Measurements from ENCODE around the gene PLAAT3.
"Not testable (repeated sequence)": the region's sequence is repeated elsewhere in the genome, so short reads cannot be mapped to it uniquely, and the experiment has no call there.

The PLAAT3 gene

GRCh38 chr11:63609536-63609935, 4.7 kb downstream of the PLAAT3 start:
- DNase-seq (ENCODE audit: low read depth) = no peak

DNA sequence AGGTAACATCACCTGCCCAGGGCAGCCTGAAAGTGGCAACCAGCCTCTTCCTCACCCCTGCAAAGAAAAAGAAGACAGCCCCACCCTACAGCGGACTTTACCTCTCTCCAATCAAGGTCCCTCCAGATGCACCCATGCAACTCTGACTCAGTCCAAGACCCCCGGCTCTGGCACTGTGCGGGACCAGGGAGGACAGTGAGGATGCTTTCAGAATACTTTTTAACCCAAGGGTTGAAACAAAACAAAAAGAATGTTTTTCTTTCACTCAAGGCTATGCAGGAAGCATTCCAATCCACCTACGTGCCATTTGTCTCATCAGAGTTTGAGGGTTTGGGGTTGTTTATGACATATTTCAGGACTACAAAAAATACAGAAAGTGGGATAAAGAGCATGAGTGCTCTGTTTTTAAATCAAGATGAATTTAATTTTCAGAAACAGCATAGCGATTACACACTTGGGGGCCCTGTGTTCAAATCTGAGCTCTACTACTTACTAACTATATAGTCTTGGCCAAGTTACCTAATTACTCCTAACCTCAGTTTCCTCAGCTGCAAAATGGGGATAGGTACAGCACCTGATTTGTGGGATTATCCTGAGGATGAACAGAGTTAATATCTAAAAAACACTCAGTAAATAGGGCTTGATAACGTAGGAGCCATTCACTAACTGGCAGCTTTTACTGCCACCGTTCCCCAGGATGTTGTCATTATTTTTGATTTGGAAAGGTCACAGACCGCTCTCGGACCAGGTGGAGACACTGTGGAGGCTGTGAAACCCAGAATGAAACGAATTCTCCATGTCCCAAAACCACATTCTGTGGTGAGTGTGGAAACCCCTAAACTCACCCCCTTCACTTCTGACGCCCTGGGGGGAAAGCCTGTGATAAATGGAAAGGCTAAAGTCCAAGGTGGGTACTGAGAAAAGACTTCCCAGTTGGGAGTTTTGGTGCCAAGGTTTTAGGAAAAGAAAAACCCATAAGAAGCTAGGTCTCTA, 5.6 kb downstream of the PLAAT3 start:
- peak; percentile 87 for DNase-seq (ENCODE audit: low read depth)

DNA sequence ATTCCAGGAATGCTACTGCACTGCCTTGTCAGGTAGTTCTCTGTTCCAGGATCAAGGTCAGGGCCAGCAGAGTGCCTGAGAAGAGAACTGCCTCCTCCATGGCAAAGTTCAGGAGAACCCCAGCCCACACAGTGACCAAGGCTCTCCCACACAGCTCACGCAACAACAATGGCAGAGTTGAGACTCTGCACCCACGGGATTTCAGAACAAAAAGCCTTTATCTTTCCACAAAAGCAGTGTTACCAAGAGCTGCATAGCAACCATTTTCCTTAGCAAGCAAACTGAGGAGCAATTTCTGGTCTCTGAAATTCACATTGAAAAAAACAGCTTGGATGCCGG, 11.1 kb downstream of the PLAAT3 start:
- no peak for DNase-seq (ENCODE audit: low read depth)

DNA sequence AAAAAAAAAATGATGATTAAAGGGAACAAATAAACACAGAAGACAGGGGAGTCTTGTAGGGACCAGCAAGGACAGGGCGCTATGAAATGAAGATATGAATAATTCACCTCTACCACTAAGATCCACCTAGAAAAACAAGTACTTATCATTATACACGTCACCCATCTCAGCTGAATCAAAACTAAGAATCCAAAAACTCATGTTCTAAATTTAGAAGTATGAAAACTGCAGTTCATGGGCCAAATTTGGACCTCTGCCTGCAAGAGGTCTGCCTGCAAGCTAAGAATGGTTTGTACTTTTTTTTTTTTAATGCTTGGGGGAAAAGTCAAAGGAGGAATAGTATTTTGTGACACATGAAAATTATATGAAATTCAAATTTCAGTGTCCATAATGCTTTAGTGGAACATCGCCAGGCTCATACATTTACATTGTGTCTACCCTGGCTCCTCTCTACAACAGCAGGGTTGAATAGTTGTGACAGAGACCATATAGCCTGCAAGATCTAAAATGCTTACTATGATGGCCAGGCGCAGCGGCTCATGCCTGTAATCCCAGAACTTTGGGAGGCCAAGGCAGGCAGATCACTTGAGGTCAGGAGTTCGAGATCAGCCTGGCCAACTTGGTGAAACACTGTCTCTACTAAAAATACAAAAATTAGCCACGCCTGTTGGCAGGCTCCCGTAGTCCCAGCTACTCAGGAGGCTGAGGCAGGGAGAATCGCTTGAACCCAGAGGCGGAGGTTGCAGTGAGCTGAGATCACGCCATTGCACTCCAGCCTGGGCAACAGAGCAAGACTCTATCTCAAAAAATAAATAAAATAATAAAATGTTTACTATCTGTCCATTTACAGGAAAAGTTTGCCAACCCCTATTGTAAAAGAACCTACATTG, 11.7 kb downstream of the PLAAT3 start:
- not testable (repeated sequence) for DNase-seq (ENCODE audit: low read depth)

GRCh38 chr11:63599211-63600122, 14.8 kb downstream of the PLAAT3 start:
- DNase-seq (ENCODE audit: low read depth) = peak; percentile 74

- no peak for DNase-seq (ENCODE audit: low read depth)
Observed at GRCh38 chr11:63598556-63598955, 15.7 kb downstream of the PLAAT3 start.

DNA sequence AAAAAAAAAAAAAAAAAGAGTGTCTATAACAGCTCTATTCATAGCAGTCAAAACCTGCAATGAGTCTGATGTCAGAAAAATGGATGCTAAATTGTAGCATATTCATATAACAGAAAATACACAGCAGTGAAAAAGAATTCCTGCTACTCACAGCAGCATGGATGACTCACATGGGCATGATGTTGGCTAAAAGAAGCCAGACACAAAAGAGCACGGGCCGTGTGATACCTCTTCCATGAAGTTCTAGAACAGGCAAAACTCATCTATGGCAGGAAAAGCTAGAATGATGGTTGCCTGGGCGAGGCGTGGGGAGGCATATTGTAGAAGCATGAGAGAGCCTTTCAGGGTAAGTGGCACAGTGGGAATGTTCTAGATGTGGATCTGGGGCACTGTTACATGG, 18.9 kb downstream of the PLAAT3 start:
- no peak for DNase-seq (ENCODE audit: low read depth)

DNA sequence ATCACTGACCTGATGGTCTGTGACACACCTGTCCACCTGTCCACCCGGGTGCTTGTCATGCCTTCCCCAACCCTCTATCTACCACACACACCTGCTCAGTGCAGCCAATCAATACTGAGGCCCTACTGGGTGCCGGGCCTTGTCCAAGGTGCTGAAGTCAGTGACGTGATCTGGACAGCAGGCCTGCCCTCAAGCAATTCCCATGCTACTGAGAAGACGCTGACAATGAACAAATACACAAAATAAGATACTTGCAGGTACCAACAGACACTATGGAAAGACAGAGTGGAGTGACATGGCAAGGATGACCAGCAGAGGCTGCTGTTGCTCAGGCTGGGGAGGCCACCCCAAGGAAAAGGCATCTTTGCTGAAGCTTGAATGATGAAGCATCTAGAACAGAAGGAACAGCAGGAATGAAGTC, 21.2 kb downstream of the PLAAT3 start:
- no peak for DNase-seq (ENCODE audit: low read depth)

- no peak for DNase-seq (ENCODE audit: low read depth)
Observed at GRCh38 chr11:63590024-63590788, 24.0 kb downstream of the PLAAT3 start.

DNA sequence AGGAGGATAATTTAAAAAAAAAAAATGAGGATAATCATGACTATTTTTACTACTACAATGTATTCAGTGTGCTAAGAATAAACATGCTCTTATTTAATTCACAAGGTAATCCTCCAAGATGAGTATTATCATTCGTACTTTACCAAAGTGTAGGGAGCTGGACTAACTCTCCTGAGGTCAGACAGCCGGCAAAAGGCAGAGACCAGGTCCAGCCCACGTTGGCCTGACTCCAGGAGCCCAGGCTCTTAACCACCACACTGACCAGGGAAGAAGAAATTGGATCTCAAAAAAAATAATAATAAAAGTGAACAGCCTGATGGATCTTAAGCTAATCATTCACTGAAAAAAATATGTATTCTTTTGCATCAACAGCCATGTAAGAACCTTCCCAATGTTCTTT, 25.2 kb downstream of the PLAAT3 start:
- DNase-seq (ENCODE audit: low read depth) = no peak

- DNase-seq (ENCODE audit: low read depth) = no peak
Observed at GRCh38 chr11:63586451-63587166, 27.6 kb downstream of the PLAAT3 start.

DNA sequence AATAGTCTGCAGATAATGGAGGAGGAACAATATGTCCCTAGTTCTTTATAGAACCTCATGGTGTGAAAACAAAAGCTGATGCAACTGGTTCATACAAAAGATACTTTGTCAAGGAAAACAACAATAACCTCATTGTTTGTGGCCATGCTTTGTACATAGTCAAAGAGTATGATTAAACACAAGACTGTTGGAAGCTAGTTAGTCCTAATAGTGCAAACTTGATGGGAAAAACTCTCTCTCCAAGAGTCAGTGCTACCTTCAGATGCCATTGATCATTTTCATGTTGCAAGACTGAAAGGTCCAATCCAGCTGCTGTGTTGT, 30.9 kb downstream of the PLAAT3 start:
- DNase-seq (ENCODE audit: low read depth) = no peak

GRCh38 chr11:63581224-63581623, 33.0 kb downstream of the PLAAT3 start:
- not testable (repeated sequence) for DNase-seq (ENCODE audit: low read depth)

- not testable (repeated sequence) for DNase-seq (ENCODE audit: low read depth)
Observed at GRCh38 chr11:63578882-63579281, 35.4 kb downstream of the PLAAT3 start.

- DNase-seq (ENCODE audit: low read depth) = no peak
Observed at GRCh38 chr11:63574856-63575602, 39.2 kb downstream of the PLAAT3 start.

DNA sequence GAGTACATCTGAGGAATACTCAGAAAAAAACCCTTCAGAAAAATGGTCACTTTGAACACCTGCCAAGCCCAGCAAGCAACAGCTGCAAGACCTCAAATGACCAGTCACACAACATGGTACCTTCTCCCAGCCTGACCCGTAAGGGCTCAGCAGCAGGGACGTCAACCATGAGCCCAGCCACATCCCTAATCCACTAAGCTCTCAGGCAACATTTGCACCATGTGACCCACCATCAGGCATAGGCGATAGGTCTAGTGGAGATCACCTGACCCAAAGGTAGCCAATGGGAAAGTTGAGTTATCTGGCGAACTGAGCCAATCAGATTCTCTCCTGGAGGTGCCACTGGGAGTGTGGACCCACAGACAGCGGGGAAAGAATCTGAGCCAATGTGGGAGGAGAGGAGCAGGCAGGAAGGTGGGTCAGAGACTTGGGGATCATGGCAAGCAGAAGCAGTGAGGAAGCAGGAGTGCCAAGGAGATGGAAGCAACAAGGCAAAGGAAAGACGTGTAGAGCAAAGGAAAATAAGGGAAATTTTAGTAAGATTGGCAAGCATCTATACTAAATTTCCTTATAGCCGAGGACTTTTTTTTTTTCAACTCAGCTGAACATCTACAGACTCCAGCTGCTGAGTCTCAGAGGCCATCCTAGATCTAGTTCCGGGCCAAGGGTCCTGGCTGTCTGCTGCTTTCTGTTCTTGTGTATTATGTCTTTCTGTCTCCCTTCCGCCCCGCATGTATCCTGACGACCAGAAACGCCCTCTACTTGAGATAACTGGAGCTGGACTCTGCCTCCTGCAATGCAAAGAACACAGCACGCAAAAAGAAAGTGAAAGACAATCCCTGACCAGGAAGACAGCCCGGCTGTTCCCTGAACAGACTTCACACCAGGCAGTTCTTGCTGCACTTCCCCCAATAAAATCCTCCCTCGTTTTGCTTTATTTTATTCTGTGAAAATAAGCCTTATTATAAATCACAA, 40.1 kb downstream of the PLAAT3 start:
- DNase-seq (ENCODE audit: low read depth) = no peak

DNA sequence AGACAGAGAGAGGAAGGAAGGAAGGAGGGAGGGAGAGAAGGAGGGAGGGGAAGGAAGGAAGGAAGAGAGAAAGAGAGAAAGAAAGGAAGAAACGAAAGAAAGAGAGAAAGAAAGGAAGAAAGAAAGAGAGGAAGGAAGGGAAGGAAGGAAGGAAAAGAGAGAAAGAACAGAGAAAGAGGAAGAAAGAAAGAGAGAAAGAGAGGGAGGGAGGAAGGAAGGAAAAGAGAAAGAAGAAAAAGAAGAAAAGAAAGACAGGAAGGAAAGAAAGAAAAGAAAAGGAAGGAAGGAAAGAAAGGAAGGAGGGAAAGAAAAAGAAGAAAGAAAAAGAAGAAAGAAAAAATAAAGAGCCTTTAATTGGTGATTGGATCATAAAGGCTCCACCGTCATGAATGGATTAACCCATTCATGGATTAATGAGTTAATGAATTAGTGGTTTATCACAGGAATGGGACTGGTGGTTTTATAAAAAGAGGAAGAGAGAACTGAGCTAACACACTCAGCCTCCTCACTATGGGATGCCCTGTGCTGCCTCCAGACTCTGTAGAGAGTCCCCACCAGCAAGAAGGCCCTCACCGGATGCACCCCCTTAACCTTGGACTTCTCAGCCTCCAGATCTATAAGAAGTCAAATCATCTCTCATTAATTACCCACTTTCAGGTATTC, 42.1 kb downstream of the PLAAT3 start:
- no peak for DNase-seq (ENCODE audit: low read depth)

- no peak for DNase-seq (ENCODE audit: low read depth)
Observed at GRCh38 chr11:63569570-63569969, 44.7 kb downstream of the PLAAT3 start.

All from HS-27A (cell line).